Right lobe of liver (tissue), 6 donors: ENCODE data around the gene LIG1. TPM values are rescaled to one million over a fixed set of nuclear protein-coding genes. Genes with fewer than 3 reads are reported as not detected.

Experiments used
- ATAC-seq, 4 donors: fragments of 200-7000 bp; cut with Tn5 transposase; one replicate each; pipeline ENCODE4 v1.9.1; 2020; ENCODE audit warnings: mild to moderate bottlenecking in 4 of 4, moderate library complexity in 4 of 4
- DNase-seq, 3 donors: peaks; one replicate each; pipeline ENCODE4 v3.0.0-alpha.2; 2020
- H3K27ac ChIP-seq, 3 donors: fragments of 200-600 bp; one replicate each; pipeline ENCODE4 v1.8.0; 2022
- H3K27me3 ChIP-seq, 2 donors: fragments of 200-600 bp; one replicate each; pipeline ENCODE4 v1.8.0; 2022
- H3K36me3 ChIP-seq, 4 donors: fragments of 200-600 bp; sonication (generic) in 1 of 4; one replicate each; pipeline versions ENCODE4 v1.5.1 to v1.8.0; 2017 to 2022; ENCODE audit warnings: control low read depth in 1 of 4
- H3K4me1 ChIP-seq, 4 donors: fragments of 200-600 bp; sonication (generic) in 1 of 4; one replicate each; pipeline versions ENCODE4 v1.5.1 to v1.8.0; 2017 to 2022; ENCODE audit warnings: control low read depth in 1 of 4
- H3K4me3 ChIP-seq, 3 donors: fragments of 200-600 bp; one replicate each; pipeline ENCODE4 v1.8.0; 2022
- H3K9me3 ChIP-seq, 4 donors: fragments of 200-600 bp; sonication (generic) in 1 of 4; one replicate each; pipeline versions ENCODE4 v1.5.1 to v1.8.0; 2017 to 2022; ENCODE audit warnings: control low read depth in 1 of 4
- POLR2A ChIP-seq: fragments of 450-650 bp; IDR thresholded peaks from one replicate; pipeline ENCODE4 v1.6.1; 2017; ENCODE audit warnings: antibody characterized with exemption, mild to moderate bottlenecking
- WGBS: methylation state at CpG from one replicate; pipeline ENCODE4 v1.1.6; 2018; ENCODE audit warnings: low coverage, low lambda C conversion rate; ENCODE audit not compliant: insufficient coverage; ENCODE audit errors: missing lambda C conversion rate; 5-methylcytosine and 5-hydroxymethylcytosine counted together
- intact Hi-C, 2 donors: fragments of 100-400 bp; cut with DNase I; formaldehyde crosslinking; loops; one replicate each; pipeline versions ENCODE4 v1.11.2 to v1.14.1; 2022
- total RNA-seq, 6 experiments: library from RNA; depleted of rRNA in 2 of 6; stranded (reverse); fragments of >200 nt in 2 of 6; fragmentation: NEBNext Ultra II Directional in 3 of 6; extraction: Animal tissue kit (Norgen Biotek cat#: 25700) in 3 of 6; gene quantifications; one replicate each; pipeline versions ENCODE4 v1.1.0 to v1.2.4, GENCODE V29; 2016 to 2023
- TF ChIP-seq, protein P1 (sequence below), 4 donors: fragments of 200-600 bp in 3 of 4; fragments of 450-650 bp in 1 of 4; IDR thresholded peaks; one replicate each; pipeline versions ENCODE4 v1.5.1 to v1.8.0; 2016 to 2022; ENCODE audit warnings: antibody characterized with exemption in 4 of 4, mild to moderate bottlenecking in 2 of 4
- donor health status: DM: no; HTN: yes; CAD: no.
- donor health status: DM: no; HTN: no; CAD: no.
- donor health status: DM: no; HTN: no; CAD: no.
- donor health status: DM: no; HTN: yes; CAD: no.
- donor health status: DM: no; HTN: yes; CAD: no.

LIG1 gene
- total RNA-seq, 6 experiments from 2014 or later: 5.2 to 16.6 (median 7.7) TPM

DNA sequence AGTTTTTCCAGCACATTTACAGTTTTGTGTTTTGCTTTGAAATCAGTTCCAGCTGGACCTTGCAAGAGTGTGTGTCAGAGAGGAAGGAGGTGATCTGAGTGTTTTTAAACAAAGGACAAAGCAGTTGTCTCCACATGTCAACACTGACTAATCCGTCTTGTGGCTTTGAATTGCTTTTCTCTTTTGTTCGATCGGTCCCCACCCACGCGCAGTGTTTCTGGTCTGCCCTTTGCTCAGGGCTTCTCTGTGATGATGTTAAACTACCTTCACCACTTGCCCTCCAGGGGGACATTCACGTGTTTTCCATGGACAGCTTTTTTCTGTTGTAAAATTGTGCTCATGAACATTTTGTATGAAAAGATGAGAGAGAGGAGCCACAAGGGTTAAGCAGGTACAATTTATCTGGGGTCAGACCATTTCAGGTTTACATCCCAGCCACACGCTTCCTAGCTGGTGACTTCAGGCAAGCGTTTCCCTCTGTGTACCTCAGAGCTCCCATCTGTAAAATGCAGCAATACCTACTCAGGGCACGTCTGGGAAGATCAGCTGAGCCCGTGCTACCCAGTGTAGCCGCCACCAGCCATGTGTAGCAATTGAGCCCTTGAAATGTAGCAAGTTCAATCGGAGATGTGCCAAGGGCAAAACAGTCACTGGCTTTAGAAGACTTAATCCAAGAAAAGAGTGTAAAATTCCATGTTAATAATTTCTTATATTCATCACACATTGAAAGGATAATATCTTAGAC lies 46.1 kb downstream of the LIG1 start:
- intact Hi-C loops: no loop called here
- no peaks in the 10 kb centered on the region for H3K27me3 ChIP-seq
- TF ChIP-seq, protein P1, sequence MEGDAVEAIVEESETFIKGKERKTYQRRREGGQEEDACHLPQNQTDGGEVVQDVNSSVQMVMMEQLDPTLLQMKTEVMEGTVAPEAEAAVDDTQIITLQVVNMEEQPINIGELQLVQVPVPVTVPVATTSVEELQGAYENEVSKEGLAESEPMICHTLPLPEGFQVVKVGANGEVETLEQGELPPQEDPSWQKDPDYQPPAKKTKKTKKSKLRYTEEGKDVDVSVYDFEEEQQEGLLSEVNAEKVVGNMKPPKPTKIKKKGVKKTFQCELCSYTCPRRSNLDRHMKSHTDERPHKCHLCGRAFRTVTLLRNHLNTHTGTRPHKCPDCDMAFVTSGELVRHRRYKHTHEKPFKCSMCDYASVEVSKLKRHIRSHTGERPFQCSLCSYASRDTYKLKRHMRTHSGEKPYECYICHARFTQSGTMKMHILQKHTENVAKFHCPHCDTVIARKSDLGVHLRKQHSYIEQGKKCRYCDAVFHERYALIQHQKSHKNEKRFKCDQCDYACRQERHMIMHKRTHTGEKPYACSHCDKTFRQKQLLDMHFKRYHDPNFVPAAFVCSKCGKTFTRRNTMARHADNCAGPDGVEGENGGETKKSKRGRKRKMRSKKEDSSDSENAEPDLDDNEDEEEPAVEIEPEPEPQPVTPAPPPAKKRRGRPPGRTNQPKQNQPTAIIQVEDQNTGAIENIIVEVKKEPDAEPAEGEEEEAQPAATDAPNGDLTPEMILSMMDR (IDR thresholded peaks at IDR 0.05): no peak
- TF ChIP-seq POLR2A: no peak
- WGBS: 80% methylated on average over 9 of the region's 12 CpGs
- no peak for DNase-seq
- peak in 1 of 4 donors; percentile 55 for ATAC-seq
- H3K9me3 ChIP-seq: no peaks in the 10 kb centered on the region
- H3K4me3 ChIP-seq: no peak overlapping the region
- H3K36me3 ChIP-seq: no peaks in the 10 kb centered on the region
- no peak overlapping the region for H3K27ac ChIP-seq
- H3K4me1 ChIP-seq: no peaks in the 10 kb centered on the region

- DNase-seq (no peak), ATAC-seq (peak in 2 of 4 donors; percentile 8 to 10)
- 79% methylated on average over 10 of the region's 14 CpGs for WGBS
- Histone ChIP-seq H3K36me3 (no peaks in the 10 kb centered on the region), H3K9me3 (no peaks in the 10 kb centered on the region), H3K4me1 (no peaks in the 10 kb centered on the region), H3K4me3 (no peak overlapping the region), H3K27me3 (no peaks in the 10 kb centered on the region), H3K27ac (no peak overlapping the region)
- intact Hi-C loops: no loop called here
- no peak for TF ChIP-seq POLR2A
- TF ChIP-seq, protein P1 (IDR thresholded peaks at IDR 0.05): no peak
Measured at GRCh38 chr19:48122421-48122820, 47.7 kb downstream of the LIG1 start.

DNA sequence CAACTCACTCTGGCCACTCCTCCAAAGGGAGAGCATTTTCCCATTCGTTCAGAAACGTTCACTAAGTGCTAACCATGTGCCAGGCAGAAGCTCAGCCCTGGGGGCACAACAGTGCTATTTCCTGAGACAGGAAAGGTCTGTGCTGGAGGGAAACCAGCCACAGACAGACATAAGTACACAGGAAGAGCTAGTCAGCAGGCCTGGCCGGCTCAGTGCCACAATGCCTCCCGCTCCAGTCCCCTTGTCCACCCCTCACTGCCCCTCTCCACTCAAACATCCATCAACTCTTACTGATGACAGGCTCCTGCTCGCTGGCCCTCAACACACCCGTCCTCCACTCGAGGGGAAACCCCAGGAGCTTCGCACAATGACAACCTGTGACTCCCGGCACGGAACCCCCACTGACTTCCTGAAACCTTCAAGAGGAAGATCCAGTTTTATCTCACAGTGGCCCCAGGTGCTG lies 48.2 kb downstream of the LIG1 start:
- Histone ChIP-seq H3K27ac (no peak overlapping the region), H3K36me3 (no peaks in the 10 kb centered on the region), H3K9me3 (no peaks in the 10 kb centered on the region), H3K27me3 (no peaks in the 10 kb centered on the region), H3K4me3 (no peak overlapping the region), H3K4me1 (no peaks in the 10 kb centered on the region)
- 59% methylated on average over 8 of the region's 10 CpGs for WGBS
- intact Hi-C loops: no loop called here
- TF ChIP-seq, protein P1 (IDR thresholded peaks at IDR 0.05): no peak
- TF ChIP-seq POLR2A: no peak
- DNase-seq (no peak), ATAC-seq (peak; percentile 70 to 77 (median 76))

DNA sequence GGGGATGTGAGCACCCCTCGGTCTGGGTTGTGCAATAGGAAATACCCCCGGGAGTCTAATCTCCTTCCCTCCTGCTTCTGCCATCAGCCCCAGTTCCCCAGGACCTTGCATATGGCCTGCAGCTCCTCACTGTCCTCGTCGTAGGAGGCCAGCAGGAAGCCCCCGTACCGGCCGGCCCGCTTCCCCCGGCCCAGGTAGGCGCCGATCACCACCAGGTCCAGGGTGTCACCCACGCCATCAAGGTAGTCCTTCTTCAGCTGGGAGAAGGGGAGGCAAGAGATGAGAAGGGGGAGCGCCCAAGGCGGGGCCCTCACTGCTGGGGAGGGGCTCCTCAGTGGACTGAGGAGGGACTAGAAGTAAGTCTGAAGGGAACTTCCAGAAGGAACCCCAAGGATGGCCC lies 49.1 kb downstream of the LIG1 start:
- no peak for DNase-seq
- no peak for ATAC-seq
- no peaks in the 10 kb centered on the region for H3K9me3 ChIP-seq
- no peaks in the 10 kb centered on the region for H3K27me3 ChIP-seq
- intact Hi-C loops: no loop called here
- no peak overlapping the region for H3K4me3 ChIP-seq
- 89% methylated on average over 6 of the region's 14 CpGs for WGBS
- H3K4me1 ChIP-seq: no peaks in the 10 kb centered on the region
- no peak overlapping the region for H3K27ac ChIP-seq
- no peaks in the 10 kb centered on the region for H3K36me3 ChIP-seq
- TF ChIP-seq POLR2A: no peak
- TF ChIP-seq, protein P1 (IDR thresholded peaks at IDR 0.05): no peak
